Measurements from ENCODE around the gene HMOX2.

The HMOX2 gene

GRCh38 chr16:4450430-4450829 lies 25.8 kb upstream of the HMOX2 start:
- H3K4me3 ChIP-seq (ENCODE audit: low read depth, low read length): no peak overlapping the region
- peaks cover 77% of the 10 kb centered on the region for H3K36me3 ChIP-seq
- no peak for TF ChIP-seq CTCF (IDR thresholded peaks at IDR 0.05; ENCODE audit: low read depth, low read length)

GRCh38 chr16:4450931-4451519 lies 25.2 kb upstream of the HMOX2 start:
- H3K27me3 ChIP-seq: no peaks in the 10 kb centered on the region
- H3K4me1 ChIP-seq: no peaks in the 10 kb centered on the region
- H3K4me3 ChIP-seq (ENCODE audit: low read depth, low read length): no peak overlapping the region
- H3K36me3 ChIP-seq: peaks cover 80% of the 10 kb centered on the region
- H3K9me3 ChIP-seq: no peaks in the 10 kb centered on the region
- no peak for TF ChIP-seq CTCF (IDR thresholded peaks at IDR 0.05; ENCODE audit: low read depth, low read length)
- no peak for DNase-seq

More at GRCh38 chr16:4450430-4450829, 25.8 kb upstream of the HMOX2 start:
- no peak for DNase-seq
- H3K4me1 ChIP-seq: no peaks in the 10 kb centered on the region
- H3K27me3 ChIP-seq: no peaks in the 10 kb centered on the region
- H3K9me3 ChIP-seq: no peaks in the 10 kb centered on the region

GRCh38 chr16:4452674-4453073 lies 23.5 kb upstream of the HMOX2 start:
- no peak for TF ChIP-seq CTCF (IDR thresholded peaks at IDR 0.05; ENCODE audit: low read depth, low read length)
- no peak for DNase-seq
- Histone ChIP-seq H3K4me3 (ENCODE audit: low read depth, low read length) (no peak overlapping the region), H3K36me3 (peaks cover 82% of the 10 kb centered on the region), H3K9me3 (no peaks in the 10 kb centered on the region), H3K27me3 (no peaks in the 10 kb centered on the region), H3K4me1 (no peaks in the 10 kb centered on the region)

GRCh38 chr16:4454623-4455022 lies 21.6 kb upstream of the HMOX2 start:
- H3K36me3 ChIP-seq: peaks cover 80% of the 10 kb centered on the region
- no peaks in the 10 kb centered on the region for H3K9me3 ChIP-seq
- no peaks in the 10 kb centered on the region for H3K4me1 ChIP-seq
- no peak for DNase-seq
- TF ChIP-seq CTCF (IDR thresholded peaks at IDR 0.05; ENCODE audit: low read depth, low read length): no peak
- no peak overlapping the region for H3K4me3 ChIP-seq (ENCODE audit: low read depth, low read length)
- H3K27me3 ChIP-seq: no peaks in the 10 kb centered on the region

- H3K4me1 ChIP-seq: no peaks in the 10 kb centered on the region
- no peak for TF ChIP-seq CTCF (IDR thresholded peaks at IDR 0.05; ENCODE audit: low read depth, low read length)
These were observed 21.1 kb upstream of the HMOX2 start for GRCh38 chr16:4455081-4455480.

GRCh38 chr16:4455951-4456350 lies 20.2 kb upstream of the HMOX2 start:
- no peak overlapping the region for H3K4me3 ChIP-seq (ENCODE audit: low read depth, low read length)
- H3K36me3 ChIP-seq: peaks cover 73% of the 10 kb centered on the region
- H3K9me3 ChIP-seq: no peaks in the 10 kb centered on the region
- H3K27me3 ChIP-seq: no peaks in the 10 kb centered on the region
- no peak for TF ChIP-seq CTCF (IDR thresholded peaks at IDR 0.05; ENCODE audit: low read depth, low read length)
- DNase-seq: no peak
- no peaks in the 10 kb centered on the region for H3K4me1 ChIP-seq

More at GRCh38 chr16:4455081-4455480, 21.1 kb upstream of the HMOX2 start:
- Histone ChIP-seq H3K36me3 (peaks cover 80% of the 10 kb centered on the region), H3K4me3 (ENCODE audit: low read depth, low read length) (no peak overlapping the region), H3K9me3 (no peaks in the 10 kb centered on the region), H3K27me3 (no peaks in the 10 kb centered on the region)
- DNase-seq: no peak

Measured in BE2C (cell line).